Measurements from ENCODE around the gene BCKDHA.

GRCh38 chr19:41376998-41377365 lies 20.6 kb upstream of the BCKDHA start:
- TF ChIP-seq, protein P1, sequence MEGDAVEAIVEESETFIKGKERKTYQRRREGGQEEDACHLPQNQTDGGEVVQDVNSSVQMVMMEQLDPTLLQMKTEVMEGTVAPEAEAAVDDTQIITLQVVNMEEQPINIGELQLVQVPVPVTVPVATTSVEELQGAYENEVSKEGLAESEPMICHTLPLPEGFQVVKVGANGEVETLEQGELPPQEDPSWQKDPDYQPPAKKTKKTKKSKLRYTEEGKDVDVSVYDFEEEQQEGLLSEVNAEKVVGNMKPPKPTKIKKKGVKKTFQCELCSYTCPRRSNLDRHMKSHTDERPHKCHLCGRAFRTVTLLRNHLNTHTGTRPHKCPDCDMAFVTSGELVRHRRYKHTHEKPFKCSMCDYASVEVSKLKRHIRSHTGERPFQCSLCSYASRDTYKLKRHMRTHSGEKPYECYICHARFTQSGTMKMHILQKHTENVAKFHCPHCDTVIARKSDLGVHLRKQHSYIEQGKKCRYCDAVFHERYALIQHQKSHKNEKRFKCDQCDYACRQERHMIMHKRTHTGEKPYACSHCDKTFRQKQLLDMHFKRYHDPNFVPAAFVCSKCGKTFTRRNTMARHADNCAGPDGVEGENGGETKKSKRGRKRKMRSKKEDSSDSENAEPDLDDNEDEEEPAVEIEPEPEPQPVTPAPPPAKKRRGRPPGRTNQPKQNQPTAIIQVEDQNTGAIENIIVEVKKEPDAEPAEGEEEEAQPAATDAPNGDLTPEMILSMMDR (IDR thresholded peaks at IDR 0.05), result no peak
- no peak for TF ChIP-seq POLR2A (IDR thresholded peaks at IDR 0.05)
